GM20000 (cell line): Measurements from ENCODE around the gene CUTC.
A peak's percentile ranks its signal among the peaks of the same experiment; 100 is the strongest.

Source experiments
- DNase-seq: peaks from one replicate; pipeline ENCODE4 v3.0.0; 2012; ENCODE audit warnings: low spot score
- CTCF ChIP-seq: IDR thresholded peaks from 2 replicates; pipeline ENCODE4 v1.5.1; 2012; ENCODE audit warnings: mild to moderate bottlenecking, control low read depth; ENCODE audit errors: extremely low read depth, missing control alignments

The CUTC gene

GRCh38 chr10:99765672-99766301, 33.8 kb downstream of the CUTC start:
- DNase-seq = peak; percentile 33
- no peak for TF ChIP-seq CTCF

GRCh38 chr10:99766302-99766681, 34.3 kb downstream of the CUTC start:
- DNase-seq = peak; percentile 34
- TF ChIP-seq CTCF = no peak

- DNase-seq = no peak
- no peak for TF ChIP-seq CTCF
These were observed 35.9 kb downstream of the CUTC start for GRCh38 chr10:99767901-99768300.

DNA sequence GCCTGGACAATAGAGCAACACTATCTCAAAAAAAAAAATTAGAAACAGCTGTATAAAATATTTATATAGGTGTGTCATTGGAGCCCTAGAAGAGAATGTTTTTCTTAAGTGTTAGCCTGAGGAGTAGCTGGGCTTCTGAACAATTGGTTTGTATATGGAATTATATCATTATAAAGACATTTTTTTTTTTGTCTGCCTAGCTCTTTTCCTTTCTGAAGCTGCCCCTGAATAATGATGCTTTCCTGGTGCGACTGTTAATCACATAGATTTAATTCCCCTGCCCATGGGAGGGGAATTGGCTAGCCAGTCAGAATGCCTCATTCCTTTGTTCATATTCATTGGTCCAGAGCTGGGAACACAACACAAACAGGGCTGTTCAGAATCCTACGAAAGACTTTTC, 36.5 kb downstream of the CUTC start:
- no peak for DNase-seq
- TF ChIP-seq CTCF = no peak

- no peak for TF ChIP-seq CTCF
- DNase-seq = no peak
These were observed 37.7 kb downstream of the CUTC start for GRCh38 chr10:99769706-99770105.

- no peak for DNase-seq
- no peak for TF ChIP-seq CTCF
These were observed 38.5 kb downstream of the CUTC start for GRCh38 chr10:99770408-99771045.

GRCh38 chr10:99775850-99776249, 43.8 kb downstream of the CUTC start:
- DNase-seq = no peak
- TF ChIP-seq CTCF = no peak
